Measurements from ENCODE around the gene UACA.

- TF ChIP-seq EZH2phosphoT487 (IDR thresholded peaks at IDR 0.05; ENCODE audit: low read depth) (no peak), CTCF (IDR thresholded peaks at IDR 0.05; ENCODE audit: low read depth, low read length) (no peak)
Measured at GRCh38 chr15:70701891-70702568, 61.3 kb downstream of the UACA start.

Measured in OCI-LY3 (cell line).